H1 (cell line): Measurements from ENCODE around the gene POLRMT. TPM values are rescaled to one million over a fixed set of nuclear protein-coding genes. Genes with fewer than 3 reads are reported as not detected.

Source experiments
- CEBPB ChIP-seq: IDR thresholded peaks from 2 replicates; pipeline ENCODE4 v1.6.1; 2012; ENCODE audit warnings: low read depth, low read length
- CREB1 ChIP-seq: IDR thresholded peaks from 2 replicates; pipeline ENCODE4 v1.6.1; 2012; ENCODE audit warnings: inconsistent platforms
- PHF8 ChIP-seq: fragments of 200-600 bp; sonication (generic); conservative IDR thresholded peaks from 2 replicates; pipeline ENCODE4 v1.7.1; 2012; ENCODE audit warnings: low read depth, mild to moderate bottlenecking, inconsistent platforms, low read length, moderate library complexity
- SP1 ChIP-seq: IDR thresholded peaks from 2 replicates; pipeline ENCODE4 v1.6.1; 2011; ENCODE audit warnings: low read depth, low read length
- TAF1 ChIP-seq: IDR thresholded peaks from 2 replicates; pipeline ENCODE4 v1.6.1; 2011; ENCODE audit warnings: mild to moderate bottlenecking, low read depth, low read length
- polyA plus RNA-seq, 7 experiments: library from polyadenylated mRNA; depleted of rRNA in 3 of 7; stranded (reverse) in 5 of 7; unstranded in 2 of 7; fragments of >200 nt in 5 of 7; fragments of 200-250 nt in 2 of 7; gene quantifications; 1 replicate in 5 of 7; 2 replicates in 1 of 7; 4 replicates in 1 of 7; pipeline versions ENCODE4 v1.2.1 to v1.2.3, GENCODE V29; 2011 to 2013; ENCODE audit warnings: missing spikeins in 2 of 7, mixed read lengths in 2 of 7
- total RNA-seq: library from RNA; stranded (reverse); fragmentation: NEBNext Ultra II Directional; extraction: Animal tissue kit (Norgen Biotek cat#: 25700); gene quantifications from 2 replicates; pipeline ENCODE4 v1.2.1, GENCODE V29; 2021

Gene POLRMT
- total and polyA plus RNA-seq, 2 of the 8 experiments (the other 6 are each of a cell fraction or from before 2014, with no cell fraction given), result 93.0 to 111 TPM

- TF ChIP-seq TAF1 (peak; percentile 59; the same call in 1 of the 2 replicates), CEBPB (no peak), PHF8 (peak; percentile 81), SP1 (peak; percentile 55; the same call in 1 of the 2 replicates), CREB1 (peak; percentile 52; the same call in 1 of the 2 replicates)
Observed at GRCh38 chr19:662962-663681, 29.8 kb upstream of the POLRMT start, which contains the start of gene RNF126 (continued).
